GM23338 (cell line): ENCODE results near the gene CDKN2A. TPM values are rescaled to one million over a fixed set of nuclear protein-coding genes. Genes with fewer than 3 reads are reported as not detected.
A peak's percentile ranks its signal among the peaks of the same experiment; 100 is the strongest.

ENCODE experiments used
- ATAC-seq: fragments of 200-7000 bp; cut with Tn5 transposase; 3 replicates; pipeline ENCODE4 v1.9.1; 2020
- DNase-seq: peaks from one replicate; pipeline ENCODE4 v3.0.0-alpha.2; 2015; ENCODE audit warnings: low spot score
- H2AFZ ChIP-seq: fragments of 200-600 bp; sonication (generic); 2 replicates; pipeline ENCODE4 v1.8.0; 2016; ENCODE audit warnings: antibody characterized with exemption, mild to moderate bottlenecking, moderate library complexity
- H3F3A ChIP-seq: fragments of 200-600 bp; sonication (generic); replicated peaks from 2 replicates; pipeline ENCODE4 v1.8.0; 2017; ENCODE audit warnings: antibody characterized with exemption, mixed run types, low read depth
- H3K27ac ChIP-seq: fragments of 200-600 bp; sonication (generic); 2 replicates; pipeline ENCODE4 v1.6.1; 2016; ENCODE audit warnings: low read depth
- H3K27me3 ChIP-seq: fragments of 200-600 bp; sonication (generic); 2 replicates; pipeline ENCODE4 v1.8.0; 2016; ENCODE audit warnings: mild to moderate bottlenecking, mixed run types, moderate library complexity; ENCODE audit not compliant: insufficient read depth
- H3K36me3 ChIP-seq: fragments of 200-600 bp; sonication (generic); 2 replicates; pipeline ENCODE4 v1.8.0; 2016; ENCODE audit warnings: mild to moderate bottlenecking; ENCODE audit not compliant: insufficient read depth
- H3K4me1 ChIP-seq: fragments of 200-600 bp; sonication (generic); 2 replicates; pipeline ENCODE4 v1.8.0; 2016; ENCODE audit warnings: mild to moderate bottlenecking, moderate library complexity; ENCODE audit not compliant: insufficient read depth
- H3K4me2 ChIP-seq: fragments of 200-600 bp; sonication (generic); 2 replicates; pipeline ENCODE4 v1.7.1; 2017; ENCODE audit warnings: mixed run types
- H3K4me3 ChIP-seq: fragments of 200-600 bp; sonication (generic); 2 replicates; pipeline ENCODE4 v1.6.1; 2016; ENCODE audit warnings: mixed run types
- H3K79me2 ChIP-seq: fragments of 200-600 bp; sonication (generic); replicated peaks from 2 replicates; pipeline ENCODE4 v1.8.0; 2017; ENCODE audit warnings: mild to moderate bottlenecking; ENCODE audit not compliant: insufficient read depth
- H3K9me2 ChIP-seq: fragments of 200-600 bp; sonication (generic); 2 replicates; pipeline ENCODE4 v1.8.0; 2017; ENCODE audit not compliant: insufficient read depth
- H4K20me1 ChIP-seq: fragments of 200-600 bp; sonication (generic); replicated peaks from 2 replicates; pipeline ENCODE4 v1.8.0; 2017; ENCODE audit warnings: mild to moderate bottlenecking; ENCODE audit not compliant: insufficient read depth
- H3K27ac Mint-ChIP-seq: 2 replicates; pipeline ENCODE4 v1.8.0; 2020; ENCODE audit warnings: inconsistent platforms, mild to moderate bottlenecking, moderate library complexity, mixed read lengths
- H3K27me3 Mint-ChIP-seq: 3 replicates; pipeline ENCODE4 v1.8.0; 2022; ENCODE audit warnings: low read depth, mild to moderate bottlenecking, moderate library complexity, mixed read lengths, inconsistent platforms; ENCODE audit not compliant: insufficient read depth, poor library complexity
- H3K36me3 Mint-ChIP-seq: 3 replicates; pipeline ENCODE4 v1.8.0; 2021; ENCODE audit warnings: low read depth, mild to moderate bottlenecking, inconsistent platforms, moderate library complexity, mixed read lengths
- H3K4me1 Mint-ChIP-seq: 3 replicates; pipeline ENCODE4 v1.8.0; 2020; ENCODE audit warnings: mild to moderate bottlenecking, inconsistent platforms, mixed read lengths
- H3K4me3 Mint-ChIP-seq: 3 replicates; pipeline ENCODE4 v1.8.0; 2021; ENCODE audit warnings: moderate library complexity, mild to moderate bottlenecking, inconsistent platforms, mixed read lengths
- H3K9me3 Mint-ChIP-seq: 3 replicates; pipeline ENCODE4 v1.8.0; 2020; ENCODE audit warnings: moderate library complexity, mild to moderate bottlenecking, inconsistent platforms, mixed read lengths
- CREB1 ChIP-seq: fragments of 250-450 bp; sonication (Bioruptor Pico); IDR thresholded peaks from 2 replicates; pipeline ENCODE4 v1.5.0; 2020; ENCODE audit warnings: low read depth, mild to moderate bottlenecking, moderate library complexity
- ETS1 ChIP-seq: IDR thresholded peaks from 2 replicates; pipeline ENCODE4 v1.6.1; 2016; ENCODE audit warnings: antibody characterized with exemption
- EZH2 ChIP-seq: fragments of 200-600 bp; sonication (generic); IDR thresholded peaks from one replicate; pipeline ENCODE4 v1.8.0; 2017; ENCODE audit warnings: antibody characterized with exemption, mild to moderate bottlenecking, low read depth; ENCODE audit not compliant: unreplicated experiment
- EZH2phosphoT487 ChIP-seq: fragments of 200-600 bp; sonication (generic); IDR thresholded peaks from one replicate; pipeline ENCODE4 v1.8.1; 2018; ENCODE audit warnings: antibody characterized with exemption; ENCODE audit not compliant: unreplicated experiment
- NANOG ChIP-seq: IDR thresholded peaks from 2 replicates; pipeline ENCODE4 v1.6.1; 2016; ENCODE audit warnings: antibody characterized with exemption, borderline replicate concordance
- ZNF114 ChIP-seq: fragments of 250-450 bp; sonication (Bioruptor Pico); IDR thresholded peaks from 2 replicates; pipeline ENCODE4 v1.5.0; 2020; ENCODE audit warnings: mild to moderate bottlenecking, moderate library complexity
- polyA plus RNA-seq: library from polyadenylated mRNA; unstranded; fragments of >200 nt; fragmentation: Nextera tagmentation; extraction: Ambion mirVana; gene quantifications from 2 replicates; pipeline ENCODE4 v1.2.1, GENCODE V29; 2016
- total RNA-seq: library from RNA; depleted of rRNA; stranded (reverse); fragments of >200 nt; shearing (Covaris generic); gene quantifications from 2 replicates; pipeline ENCODE4 v1.2.3, GENCODE V29; 2014
- TF ChIP-seq, protein P1 (sequence below), 2 experiments: fragments of 200-600 bp in 1 of 2; sonication (generic) in 1 of 2; conservative IDR thresholded peaks; 2 replicates each; pipeline versions ENCODE4 v1.5.1 to v1.6.1; 2016 to 2017; ENCODE audit warnings: antibody characterized with exemption in 2 of 2, low read depth in 2 of 2, mild to moderate bottlenecking in 2 of 2, moderate library complexity in 1 of 2

The CDKN2A gene
- total and polyA plus RNA-seq, 2 experiments from 2014 or later, result 0.87 to 2.7 TPM

GRCh38 chr9:21984101-21984500 is 10.1 kb downstream of the CDKN2A start:
- H3K4me2 ChIP-seq, result no peak overlapping the region
- Mint-ChIP-seq H3K27me3 (peaks cover 71% of the 10 kb centered on the region), H3K4me3 (no peak overlapping the region), H3K9me3 (no peaks in the 10 kb centered on the region), H3K36me3 (no peaks in the 10 kb centered on the region), H3K4me1 (peaks cover 5% of the 10 kb centered on the region; the same call in 2 of the 3 replicates), H3K27ac (no peak overlapping the region)
- ATAC-seq (no peak), DNase-seq (no peak)
- H3K4me1 ChIP-seq, result peaks cover 20% of the 10 kb centered on the region
- H3K9me2 ChIP-seq, result no peaks in the 10 kb centered on the region
- H3K36me3 ChIP-seq, result no peaks in the 10 kb centered on the region
- H2AFZ ChIP-seq, result no peak overlapping the region
- peaks cover 7% of the 10 kb centered on the region; the same call in 1 of the 2 replicates for H4K20me1 ChIP-seq
- H3K79me2 ChIP-seq, result no peaks in the 10 kb centered on the region
- H3F3A ChIP-seq, result 0 out of 2 replicates have a peak, but pooled peaks cover 7% of the 10 kb centered on the region
- H3K27ac ChIP-seq, result no peak overlapping the region
- peak; percentile 33 for TF ChIP-seq EZH2
- no peak for TF ChIP-seq CREB1 (CRISPR knock-in tag)
- H3K27me3 ChIP-seq, result peaks cover 97% of the 10 kb centered on the region
- no peak overlapping the region for H3K4me3 ChIP-seq

GRCh38 chr9:21983561-21983935 is 10.6 kb downstream of the CDKN2A start:
- Histone ChIP-seq H3K27ac (no peak overlapping the region), H3K4me3 (no peak overlapping the region), H3K79me2 (no peaks in the 10 kb centered on the region), H3K36me3 (no peaks in the 10 kb centered on the region), H3K9me2 (no peaks in the 10 kb centered on the region), H4K20me1 (peaks cover 2% of the 10 kb centered on the region; the same call in 1 of the 2 replicates), H3K27me3 (peaks cover 97% of the 10 kb centered on the region), H3K4me2 (no peak overlapping the region), H3F3A (0 out of 2 replicates have a peak, but pooled peaks cover 3% of the 10 kb centered on the region), H3K4me1 (peaks cover 15% of the 10 kb centered on the region), H2AFZ (no peak overlapping the region)
- Mint-ChIP-seq H3K4me3 (no peak overlapping the region), H3K27ac (no peak overlapping the region), H3K9me3 (no peaks in the 10 kb centered on the region), H3K36me3 (no peaks in the 10 kb centered on the region), H3K27me3 (peaks cover 71% of the 10 kb centered on the region), H3K4me1 (peaks cover 3% of the 10 kb centered on the region; the same call in 2 of the 3 replicates)
- no peak for DNase-seq
- ATAC-seq, result no peak
- TF ChIP-seq EZH2phosphoT487, result no peak
- no peak for TF ChIP-seq EZH2
- TF ChIP-seq CREB1 (CRISPR knock-in tag), result no peak
- no peak for TF ChIP-seq ZNF114
- TF ChIP-seq NANOG, result no peak
- no peak for TF ChIP-seq ETS1
- TF ChIP-seq, protein P1, sequence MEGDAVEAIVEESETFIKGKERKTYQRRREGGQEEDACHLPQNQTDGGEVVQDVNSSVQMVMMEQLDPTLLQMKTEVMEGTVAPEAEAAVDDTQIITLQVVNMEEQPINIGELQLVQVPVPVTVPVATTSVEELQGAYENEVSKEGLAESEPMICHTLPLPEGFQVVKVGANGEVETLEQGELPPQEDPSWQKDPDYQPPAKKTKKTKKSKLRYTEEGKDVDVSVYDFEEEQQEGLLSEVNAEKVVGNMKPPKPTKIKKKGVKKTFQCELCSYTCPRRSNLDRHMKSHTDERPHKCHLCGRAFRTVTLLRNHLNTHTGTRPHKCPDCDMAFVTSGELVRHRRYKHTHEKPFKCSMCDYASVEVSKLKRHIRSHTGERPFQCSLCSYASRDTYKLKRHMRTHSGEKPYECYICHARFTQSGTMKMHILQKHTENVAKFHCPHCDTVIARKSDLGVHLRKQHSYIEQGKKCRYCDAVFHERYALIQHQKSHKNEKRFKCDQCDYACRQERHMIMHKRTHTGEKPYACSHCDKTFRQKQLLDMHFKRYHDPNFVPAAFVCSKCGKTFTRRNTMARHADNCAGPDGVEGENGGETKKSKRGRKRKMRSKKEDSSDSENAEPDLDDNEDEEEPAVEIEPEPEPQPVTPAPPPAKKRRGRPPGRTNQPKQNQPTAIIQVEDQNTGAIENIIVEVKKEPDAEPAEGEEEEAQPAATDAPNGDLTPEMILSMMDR (conservative IDR thresholded peaks at IDR 0.05; ENCODE audit: low read depth in 2 of 2), result no peak
